LNCaP clone FGC (cell line): ENCODE results near the gene NUP205.
A peak's percentile ranks its signal among the peaks of the same experiment; 100 is the strongest.

Experiments
- DNase-seq: peaks from one replicate; pipeline ENCODE4 v3.0.0-alpha.2; 2011; ENCODE audit warnings: low read depth
- H3K4me3 ChIP-seq: 2 replicates; pipeline ENCODE4 v1.5.1; 2011; ENCODE audit warnings: mild to moderate bottlenecking, low read depth, low read length, control low read depth
- CTCF ChIP-seq: IDR thresholded peaks from 2 replicates; pipeline ENCODE4 v1.5.1; 2012; ENCODE audit warnings: mild to moderate bottlenecking; ENCODE audit not compliant: control insufficient read depth, insufficient read depth; ENCODE audit errors: extremely low read depth

The NUP205 gene

DNA sequence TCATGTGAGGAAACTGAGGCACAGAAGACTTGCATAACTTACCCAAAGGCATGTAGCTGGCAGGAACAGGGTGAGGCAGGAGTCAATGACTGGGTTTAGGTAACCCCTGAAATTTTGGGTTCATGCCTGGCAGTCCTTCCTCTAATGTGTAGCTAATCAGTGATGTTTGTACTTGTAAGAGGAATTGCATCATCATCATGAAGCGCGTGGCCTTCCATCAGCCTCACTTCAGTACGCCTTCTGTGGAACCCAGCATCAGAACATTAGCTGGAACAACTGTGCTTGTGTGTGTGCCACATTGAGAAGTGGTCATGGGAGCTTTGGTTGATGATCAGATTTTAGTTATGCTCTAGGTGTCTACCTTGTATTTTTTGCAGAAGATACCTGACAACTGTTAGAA lies 86.4 kb downstream of the NUP205 start:
- no peak for TF ChIP-seq CTCF
- no peak overlapping the region for H3K4me3 ChIP-seq
- no peak for DNase-seq

GRCh38 chr7:135644729-135645128 lies 87.0 kb downstream of the NUP205 start:
- no peak overlapping the region for H3K4me3 ChIP-seq
- no peak for DNase-seq
- no peak for TF ChIP-seq CTCF

DNA sequence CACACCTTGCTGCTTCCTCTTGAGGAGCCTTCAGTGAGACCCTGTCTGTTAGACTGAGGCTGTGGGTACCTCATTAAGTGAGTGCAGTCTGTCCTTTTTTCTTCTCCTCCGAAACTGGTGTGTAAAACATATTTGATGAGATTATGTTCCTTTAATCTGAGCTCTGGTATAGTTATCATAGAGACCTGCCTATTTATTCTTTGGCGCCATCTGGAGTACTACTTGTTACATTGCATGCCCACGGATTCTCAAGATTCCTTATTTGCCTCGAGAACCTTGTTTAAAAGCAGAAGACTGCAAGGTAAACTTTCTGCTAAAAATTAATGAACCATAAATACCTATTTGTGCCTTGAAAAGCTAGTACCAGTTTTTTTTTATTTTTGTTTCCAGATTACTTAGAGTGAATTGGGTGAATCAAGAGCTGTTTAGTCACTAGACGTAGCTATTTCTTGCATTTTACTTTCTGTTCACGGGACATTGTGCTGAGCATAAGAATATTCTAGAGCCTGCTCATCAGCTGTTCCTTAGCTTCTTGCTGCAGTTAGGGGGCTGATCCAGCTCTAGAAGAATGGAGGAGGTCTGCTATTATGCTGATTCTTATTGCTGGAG lies 87.7 kb downstream of the NUP205 start:
- peak; percentile 14 for DNase-seq
- no peak overlapping the region for H3K4me3 ChIP-seq
- TF ChIP-seq CTCF = peak; percentile 65

GRCh38 chr7:135647755-135648154 lies 90.0 kb downstream of the NUP205 start:
- DNase-seq = no peak
- no peak overlapping the region for H3K4me3 ChIP-seq
- no peak for TF ChIP-seq CTCF

DNA sequence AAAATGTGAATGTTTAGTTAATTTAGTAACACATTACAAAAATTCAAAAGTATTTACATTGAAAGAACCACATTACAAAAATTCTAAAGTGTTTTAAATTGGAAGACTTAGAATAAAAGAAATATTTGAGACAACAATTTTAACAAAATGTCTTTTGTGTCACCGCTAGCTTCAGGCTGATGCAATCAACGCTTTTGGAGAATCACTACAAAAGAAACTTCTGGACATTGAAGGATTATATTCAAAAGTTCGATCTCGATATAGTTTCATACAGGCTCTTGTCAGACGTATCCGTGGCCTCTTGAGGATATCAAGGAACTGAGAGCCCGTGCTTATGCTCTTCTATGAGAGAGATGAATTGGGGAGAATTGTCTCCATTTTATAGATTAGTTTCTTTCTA lies 90.5 kb downstream of the NUP205 start:
- H3K4me3 ChIP-seq = no peak overlapping the region
- DNase-seq = no peak
- no peak for TF ChIP-seq CTCF

- no peak for DNase-seq
- no peak overlapping the region for H3K4me3 ChIP-seq
- TF ChIP-seq CTCF = no peak
Observed at GRCh38 chr7:135650831-135651573, 93.3 kb downstream of the NUP205 start.
